NCI-H345 (cell line): ENCODE data around the gene MADD.
"Not testable (repeated sequence)": the region's sequence is repeated elsewhere in the genome, so short reads cannot be mapped to it uniquely, and the experiment has no call there.

Experiments used
- DNase-seq: peaks from one replicate; lab custom pipeline; 2025; lab: John Stamatoyannopoulos, UW

MADD gene

GRCh38 chr11:47276923-47277322 is 7.0 kb downstream of the MADD start:
- DNase-seq, result no peak

- DNase-seq, result no peak
Observed at GRCh38 chr11:47278058-47278457, 8.1 kb downstream of the MADD start.

- no peak for DNase-seq
Observed at GRCh38 chr11:47278769-47279168, 8.8 kb downstream of the MADD start.

GRCh38 chr11:47280099-47280498 is 10.2 kb downstream of the MADD start:
- no peak for DNase-seq

- no peak for DNase-seq
Observed at GRCh38 chr11:47280860-47281259, 10.9 kb downstream of the MADD start.

GRCh38 chr11:47282462-47282861 is 12.5 kb downstream of the MADD start:
- DNase-seq, result no peak

GRCh38 chr11:47284151-47284550 is 14.2 kb downstream of the MADD start:
- no peak for DNase-seq

- DNase-seq, result no peak
Observed at GRCh38 chr11:47285969-47286770, 16.2 kb downstream of the MADD start.

GRCh38 chr11:47288066-47288465 is 18.1 kb downstream of the MADD start:
- DNase-seq, result no peak

- no peak for DNase-seq
Observed at GRCh38 chr11:47289856-47290255, 19.9 kb downstream of the MADD start.

GRCh38 chr11:47295385-47295784 is 25.5 kb downstream of the MADD start:
- DNase-seq, result no peak

- DNase-seq, result no peak
Observed at GRCh38 chr11:47296045-47296444, 26.1 kb downstream of the MADD start.

- DNase-seq, result no peak
Observed at GRCh38 chr11:47299078-47299477, 29.1 kb downstream of the MADD start.

GRCh38 chr11:47302853-47303252 is 32.9 kb downstream of the MADD start:
- DNase-seq, result no peak

- no peak for DNase-seq
Observed at GRCh38 chr11:47305734-47306483, 36.0 kb downstream of the MADD start.

GRCh38 chr11:47306484-47306844 is 36.5 kb downstream of the MADD start:
- no peak for DNase-seq

- no peak for DNase-seq
Observed at GRCh38 chr11:47308050-47308823, 38.3 kb downstream of the MADD start.

GRCh38 chr11:47314992-47315391 is 45.1 kb downstream of the MADD start:
- no peak for DNase-seq

GRCh38 chr11:47316501-47316900 is 46.6 kb downstream of the MADD start:
- not testable (repeated sequence) for DNase-seq

- no peak for DNase-seq
Observed at GRCh38 chr11:47317064-47317828, 47.3 kb downstream of the MADD start.

- DNase-seq, result no peak
Observed at GRCh38 chr11:47318166-47318565, 48.2 kb downstream of the MADD start.

- no peak for DNase-seq
Observed at GRCh38 chr11:47324520-47324919, 54.6 kb downstream of the MADD start.
